DLD1 (cell line): Measurements from ENCODE around the gene OR14I1.
"Not testable (repeated sequence)": the region's sequence is repeated elsewhere in the genome, so short reads cannot be mapped to it uniquely, and the experiment has no call there.

Source experiments
- in situ Hi-C: cut with HindIII; loops from 2 replicates; pipeline ENCODE4 v1.10.0; 2017; ENCODE audit warnings: low sequenced_read_pairs

The OR14I1 gene

GRCh38 chr1:248688527-248689298 is 13.9 kb downstream of the OR14I1 start:
- in situ Hi-C loops = no loop called here

GRCh38 chr1:248686815-248687214 is 15.8 kb downstream of the OR14I1 start:
- in situ Hi-C loops = no loop called here

GRCh38 chr1:248681651-248682050 is 20.9 kb downstream of the OR14I1 start:
- in situ Hi-C loops = no loop called here

- in situ Hi-C loops = no loop called here
Measured at GRCh38 chr1:248670003-248670402, 32.6 kb downstream of the OR14I1 start.

GRCh38 chr1:248663453-248664328 is 38.9 kb downstream of the OR14I1 start:
- in situ Hi-C loops = not testable (repeated sequence)

GRCh38 chr1:248656797-248657196 is 45.8 kb downstream of the OR14I1 start:
- in situ Hi-C loops = not testable (repeated sequence)

GRCh38 chr1:248655354-248655753 is 47.2 kb downstream of the OR14I1 start, which contains the start of gene OR2T27:
TSS of gene OR2T27 (minus strand) at chr1:248655528. CDS start at chr1:248650884, 4,644 bp downstream.
- in situ Hi-C loops = not testable (repeated sequence)
